Kidney (tissue), 14 donors: ENCODE data around the gene CDK6. TPM values are rescaled to one million over a fixed set of nuclear protein-coding genes. Genes with fewer than 3 reads are reported as not detected.

Experiments used
- DNase-seq, 5 donors: peaks; one replicate each; pipeline ENCODE4 v3.0.0-alpha.2; 2013 to 2020
- FAIRE-seq: peaks from 2 replicates; lab custom pipeline; 2012; peaks lifted over from hg19 to GRCh38; lab: Jason Lieb, UNC
- H3K27ac ChIP-seq, 2 donors: one replicate each; pipeline ENCODE4 v1.7.0; 2013; ENCODE audit warnings: low read depth in 2 of 2, low read length in 2 of 2, inconsistent platforms in 1 of 2
- H3K27me3 ChIP-seq: one replicate; pipeline ENCODE4 v1.7.1; 2013; ENCODE audit warnings: low read length, inconsistent platforms; ENCODE audit not compliant: control insufficient read depth, insufficient read depth
- H3K36me3 ChIP-seq, 3 donors: one replicate each; pipeline versions ENCODE4 v1.7.0 to v1.7.1; 2013; ENCODE audit warnings: low read length in 3 of 3, control low read depth in 1 of 3, inconsistent platforms in 1 of 3; ENCODE audit not compliant: insufficient read depth in 3 of 3, control insufficient read depth in 2 of 3
- H3K4me1 ChIP-seq, 3 donors: one replicate each; pipeline versions ENCODE4 v1.7.0 to v1.7.1; 2013; ENCODE audit warnings: low read length in 3 of 3, inconsistent platforms in 1 of 3, low read depth in 1 of 3; ENCODE audit not compliant: control insufficient read depth in 2 of 3, insufficient read depth in 2 of 3
- H3K4me3 ChIP-seq, 3 donors: one replicate each; pipeline versions ENCODE4 v1.7.0 to v1.8.1; 2013; ENCODE audit warnings: low read length in 3 of 3, control low read depth in 1 of 3, inconsistent platforms in 1 of 3
- H3K9ac ChIP-seq, 3 donors: one replicate each; pipeline versions ENCODE4 v1.7.0 to v1.7.1; 2013; ENCODE audit warnings: low read length in 3 of 3, control low read depth in 1 of 3, inconsistent platforms in 1 of 3
- H3K9me3 ChIP-seq, 3 donors: one replicate each; pipeline versions ENCODE4 v1.7.0 to v1.7.1; 2013; ENCODE audit warnings: low read length in 3 of 3, control low read depth in 1 of 3, inconsistent platforms in 1 of 3; ENCODE audit not compliant: control insufficient read depth in 2 of 3, insufficient read depth in 1 of 3
- intact Hi-C: fragments of 100-400 bp; cut with DNase I; formaldehyde crosslinking; loops from one replicate; pipeline ENCODE4 v1.11.1; 2022
- polyA plus RNA-seq: library from polyadenylated mRNA; stranded (reverse); fragments of 350-450 nt; fragmentation: Illumina TruSeq; extraction: RNeasy Lipid Tissue Mini Kit (QIAGEN cat#74804); gene quantifications from one replicate; pipeline ENCODE4 v1.2.3, GENCODE V29; 2014; ENCODE audit warnings: low read depth, low replicate concordance; ENCODE audit not compliant: insufficient read depth
- total RNA-seq: library from RNA; stranded (reverse); fragmentation: NEBNext Ultra II Directional; extraction: Animal tissue kit (Norgen Biotek cat#: 25700); gene quantifications from one replicate; pipeline ENCODE4 v1.2.1, GENCODE V29; 2021
- TF ChIP-seq, protein P1 (sequence below): IDR thresholded peaks from 3 replicates; pipeline ENCODE4 v1.5.1; 2012; ENCODE audit warnings: mild to moderate bottlenecking, moderate library complexity, borderline replicate concordance; ENCODE audit not compliant: insufficient read depth; ENCODE audit errors: extremely low read depth
- donor health status: control.
- donor health status: control.
- donor health status: control.
- donor health status: control.
- donor health status: control.
- donor health status: DM: yes; HTN: yes; CAD: no.
- donor health status: Normal renal cell carcinoma (clear cell type).

The CDK6 gene
- total and polyA plus RNA-seq, 2 donors from 2014 or later = 3.6 to 20.8 TPM

DNA sequence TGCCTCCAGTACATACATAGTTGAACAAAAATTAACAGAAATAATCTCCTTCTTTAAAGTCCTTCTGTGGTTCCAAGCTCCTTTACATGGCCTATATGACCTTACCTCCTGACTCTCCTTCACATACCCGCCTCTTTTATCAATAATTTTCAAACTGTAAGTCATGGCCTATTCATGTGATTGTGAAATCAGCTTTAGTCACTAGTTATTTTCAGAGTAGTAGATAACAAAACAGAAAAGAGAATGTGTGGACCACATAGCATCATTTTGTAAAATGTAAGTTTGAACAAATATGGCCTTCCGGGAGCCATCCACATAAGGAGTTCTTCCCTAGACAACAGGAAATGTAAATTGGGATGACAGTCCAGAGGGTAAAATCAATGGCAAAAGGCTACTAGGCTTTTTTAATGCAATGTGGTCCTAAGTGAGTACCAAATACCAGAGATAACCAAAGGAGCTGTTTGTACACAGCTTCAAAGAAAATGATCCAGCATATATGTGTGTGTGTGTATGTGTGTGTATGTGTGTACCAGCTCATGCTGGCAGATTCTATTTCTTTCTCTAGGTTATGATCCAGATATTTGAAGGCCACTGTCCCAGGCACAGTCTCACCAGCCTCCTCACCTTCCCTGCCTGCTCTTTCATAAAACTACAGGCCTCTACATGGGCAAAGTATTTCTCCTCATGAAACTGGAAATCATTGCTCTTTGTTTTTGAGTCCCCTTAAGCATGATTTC, 233.9 kb downstream of the CDK6 start:
- H3K36me3 ChIP-seq = no peaks in the 10 kb centered on the region
- no peaks in the 10 kb centered on the region for H3K9me3 ChIP-seq
- H3K27me3 ChIP-seq = no peaks in the 10 kb centered on the region
- no peak overlapping the region for H3K9ac ChIP-seq
- H3K27ac ChIP-seq = no peak overlapping the region
- no peaks in the 10 kb centered on the region for H3K4me1 ChIP-seq
- DNase-seq = no peak
- intact Hi-C loops = no loop called here
- TF ChIP-seq, protein P1, sequence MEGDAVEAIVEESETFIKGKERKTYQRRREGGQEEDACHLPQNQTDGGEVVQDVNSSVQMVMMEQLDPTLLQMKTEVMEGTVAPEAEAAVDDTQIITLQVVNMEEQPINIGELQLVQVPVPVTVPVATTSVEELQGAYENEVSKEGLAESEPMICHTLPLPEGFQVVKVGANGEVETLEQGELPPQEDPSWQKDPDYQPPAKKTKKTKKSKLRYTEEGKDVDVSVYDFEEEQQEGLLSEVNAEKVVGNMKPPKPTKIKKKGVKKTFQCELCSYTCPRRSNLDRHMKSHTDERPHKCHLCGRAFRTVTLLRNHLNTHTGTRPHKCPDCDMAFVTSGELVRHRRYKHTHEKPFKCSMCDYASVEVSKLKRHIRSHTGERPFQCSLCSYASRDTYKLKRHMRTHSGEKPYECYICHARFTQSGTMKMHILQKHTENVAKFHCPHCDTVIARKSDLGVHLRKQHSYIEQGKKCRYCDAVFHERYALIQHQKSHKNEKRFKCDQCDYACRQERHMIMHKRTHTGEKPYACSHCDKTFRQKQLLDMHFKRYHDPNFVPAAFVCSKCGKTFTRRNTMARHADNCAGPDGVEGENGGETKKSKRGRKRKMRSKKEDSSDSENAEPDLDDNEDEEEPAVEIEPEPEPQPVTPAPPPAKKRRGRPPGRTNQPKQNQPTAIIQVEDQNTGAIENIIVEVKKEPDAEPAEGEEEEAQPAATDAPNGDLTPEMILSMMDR = no peak
- H3K4me3 ChIP-seq = no peak overlapping the region
- no peak for FAIRE-seq

- Histone ChIP-seq H3K27ac (no peak overlapping the region), H3K9ac (no peak overlapping the region), H3K27me3 (no peaks in the 10 kb centered on the region), H3K4me3 (no peak overlapping the region), H3K36me3 (no peaks in the 10 kb centered on the region), H3K9me3 (no peaks in the 10 kb centered on the region), H3K4me1 (no peaks in the 10 kb centered on the region)
- TF ChIP-seq, protein P1 = no peak
- no peak for DNase-seq
- FAIRE-seq = no peak
- intact Hi-C loops = no loop called here
These were observed 237.9 kb downstream of the CDK6 start for GRCh38 chr7:92598310-92598981.

DNA sequence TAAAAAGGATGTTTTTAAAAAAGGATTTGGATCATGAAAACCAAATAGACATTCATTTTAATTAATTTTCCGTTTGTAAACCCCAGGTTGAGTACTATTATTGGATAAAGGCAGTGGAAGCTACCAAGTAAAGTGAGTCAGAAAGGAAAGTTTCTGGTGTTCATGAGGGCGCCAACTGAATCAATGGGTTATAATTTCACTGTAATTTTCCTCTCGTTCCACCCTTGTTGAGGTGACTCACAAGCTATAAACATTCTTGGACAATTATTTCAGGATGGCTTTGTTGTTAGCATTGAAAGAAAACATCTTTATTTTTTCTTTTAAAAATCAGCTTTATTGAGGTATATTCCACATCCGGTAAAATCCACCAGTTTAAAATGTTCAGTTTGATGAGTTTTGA, 241.1 kb downstream of the CDK6 start:
- peaks cover 2% of the 10 kb centered on the region for H3K27me3 ChIP-seq
- no peak overlapping the region for H3K4me3 ChIP-seq
- DNase-seq (no peak), FAIRE-seq (no peak)
- intact Hi-C loops = no loop called here
- no peaks in the 10 kb centered on the region for H3K9me3 ChIP-seq
- no peak overlapping the region for H3K27ac ChIP-seq
- H3K9ac ChIP-seq = no peak overlapping the region
- H3K4me1 ChIP-seq = no peaks in the 10 kb centered on the region
- H3K36me3 ChIP-seq = no peaks in the 10 kb centered on the region
- TF ChIP-seq, protein P1 = no peak
